SK-N-SH (cell line): ENCODE data around the gene SLC25A21. TPM values are rescaled to one million over a fixed set of nuclear protein-coding genes. Genes with fewer than 3 reads are reported as not detected.

Experiments used
- CTCF ChIA-PET: fragments of 300-600, 350-600 bp; formaldehyde crosslinking; extraction: SDS; loops from one replicate; lab custom pipeline; 2021; lab: Yijun Ruan, JAX
- POLR2A ChIA-PET: fragments of 350-600 bp; sonication (Branson Sonifier 250); formaldehyde crosslinking; extraction: SDS; loops from one replicate; lab custom pipeline; 2020; ENCODE audit warnings: antibody characterized with exemption, inconsistent platforms; lab: Yijun Ruan, JAX
- DNase-seq: peaks from one replicate; pipeline ENCODE4 v3.0.0; 2012
- H2AFZ ChIP-seq: fragments of 200-600 bp; sonication (generic); 2 replicates; pipeline ENCODE4 v1.8.1; 2016; ENCODE audit warnings: antibody characterized with exemption, mild to moderate bottlenecking, low read depth
- H3F3A ChIP-seq: fragments of 200-600 bp; sonication (generic); replicated peaks from 2 replicates; pipeline ENCODE3; 2016; ENCODE audit warnings: antibody characterized with exemption, mild to moderate bottlenecking; ENCODE audit not compliant: insufficient read depth
- H3K27ac ChIP-seq, 2 experiments: fragments of 200-500 bp in 1 of 2; fragments of 200-600 bp in 1 of 2; sonication (Bioruptor generic) in 1 of 2; sonication (generic), shearing (Covaris generic) in 1 of 2; 2 replicates each; pipeline versions ENCODE4 v1.5.1 to v1.6.1; 2014 to 2016; ENCODE audit warnings: low read depth in 2 of 2, inconsistent platforms in 1 of 2, low read length in 1 of 2, mild to moderate bottlenecking in 1 of 2, mixed read lengths in 1 of 2
- H3K27me3 ChIP-seq: fragments of 200-600 bp; sonication (generic), shearing (Covaris generic); 2 replicates; pipeline ENCODE4 v1.6.1; 2016; ENCODE audit warnings: mixed run types; ENCODE audit not compliant: insufficient read depth
- H3K36me3 ChIP-seq, 2 experiments: fragments of 200-500 bp in 1 of 2; fragments of 200-600 bp in 1 of 2; sonication (Bioruptor generic) in 1 of 2; sonication (generic) in 1 of 2; replicated peaks in 1 of 2; 2 replicates each; pipeline versions ENCODE3 to v1.5.1; 2014 to 2016; ENCODE audit warnings: low read length in 1 of 2, mild to moderate bottlenecking in 1 of 2; ENCODE audit not compliant: insufficient read depth in 2 of 2, control insufficient read depth in 1 of 2
- H3K4me1 ChIP-seq, 2 experiments: fragments of 200-500 bp in 1 of 2; fragments of 200-600 bp in 1 of 2; sonication (Bioruptor generic) in 1 of 2; sonication (generic), shearing (Covaris generic) in 1 of 2; 2 replicates each; pipeline versions ENCODE4 v1.5.1 to v1.6.1; 2014 to 2016; ENCODE audit warnings: low read depth in 1 of 2, low read length in 1 of 2, mixed run types in 1 of 2; ENCODE audit not compliant: insufficient read depth in 2 of 2, control insufficient read depth in 1 of 2
- H3K4me2 ChIP-seq: fragments of 200-600 bp; sonication (generic), shearing (Covaris generic); 2 replicates; pipeline ENCODE4 v1.6.1; 2017; ENCODE audit warnings: mixed run types
- H3K4me3 ChIP-seq, 2 experiments: fragments of 200-500 bp in 1 of 2; fragments of 200-600 bp in 1 of 2; sonication (Bioruptor generic) in 1 of 2; sonication (generic), shearing (Covaris generic) in 1 of 2; 2 replicates each; pipeline versions ENCODE4 v1.5.1 to v1.8.1; 2014 to 2016; ENCODE audit warnings: low read depth in 2 of 2, inconsistent platforms in 1 of 2, low read length in 1 of 2, mild to moderate bottlenecking in 1 of 2, mixed read lengths in 1 of 2, moderate library complexity in 1 of 2
- H3K79me2 ChIP-seq: fragments of 200-600 bp; sonication (generic); 2 replicates; pipeline ENCODE4 v1.8.1; 2017; ENCODE audit warnings: mild to moderate bottlenecking; ENCODE audit not compliant: insufficient read depth
- H3K9ac ChIP-seq: fragments of 200-600 bp; sonication (generic); 2 replicates; pipeline ENCODE4 v1.6.1; 2017; ENCODE audit warnings: mixed run types
- H3K9me2 ChIP-seq: fragments of 200-600 bp; sonication (generic); 2 replicates; pipeline ENCODE4 v1.6.1; 2017; ENCODE audit warnings: mixed run types
- H3K9me3 ChIP-seq: fragments of 200-600 bp; sonication (generic); 2 replicates; pipeline ENCODE4 v1.6.1; 2017; ENCODE audit warnings: mixed run types, mild to moderate bottlenecking, moderate library complexity
- H4K20me1 ChIP-seq: fragments of 200-600 bp; sonication (generic); 2 replicates; pipeline ENCODE4 v1.6.1; 2017; ENCODE audit warnings: mild to moderate bottlenecking, mixed run types; ENCODE audit not compliant: insufficient read depth
- ELF1 ChIP-seq: IDR thresholded peaks from 2 replicates; pipeline ENCODE4 v1.4.0; 2012
- MEF2A ChIP-seq: IDR thresholded peaks from 2 replicates; pipeline ENCODE4 v1.4.0; 2012; ENCODE audit warnings: low read depth, borderline replicate concordance
- MXI1 ChIP-seq: IDR thresholded peaks from 2 replicates; pipeline ENCODE4 v1.6.1; 2012; ENCODE audit warnings: mild to moderate bottlenecking, low read depth, low read length, improper control_type of control experiment
- NFIC ChIP-seq: IDR thresholded peaks from 2 replicates; pipeline ENCODE4 v1.4.0; 2012; ENCODE audit warnings: borderline replicate concordance
- NRF1 ChIP-seq: IDR thresholded peaks from 2 replicates; pipeline ENCODE4 v1.6.1; 2012; ENCODE audit warnings: low read depth, mild to moderate bottlenecking, low read length
- RAD21 ChIP-seq: IDR thresholded peaks from 2 replicates; pipeline ENCODE4 v1.6.1; 2012; ENCODE audit warnings: mild to moderate bottlenecking, low read length
- TAF1 ChIP-seq: IDR thresholded peaks from 2 replicates; pipeline ENCODE4 v1.6.1; 2012; ENCODE audit warnings: low read depth, mild to moderate bottlenecking, low read length, moderate library complexity, borderline replicate concordance
- TCF12 ChIP-seq: IDR thresholded peaks from 2 replicates; pipeline ENCODE4 v1.4.0; 2012
- WGBS: methylation state at CpG from one replicate; pipeline ENCODE4 v1.1.6; 2017; ENCODE audit warnings: low lambda C conversion rate; 5-methylcytosine and 5-hydroxymethylcytosine counted together
- polyA plus RNA-seq, 3 experiments: library from polyadenylated mRNA; depleted of rRNA; stranded (reverse); fragments of >200 nt; gene quantifications; 2 replicates each; pipeline ENCODE4 v1.2.3, GENCODE V29; 2012
- TF ChIP-seq, protein P1 (sequence below): fragments of 150-350 bp; IDR thresholded peaks from 2 replicates; pipeline ENCODE4 v1.6.1; 2016; ENCODE audit warnings: mild to moderate bottlenecking, low read depth, low read length
- TF ChIP-seq, protein P2 (sequence below): fragments of 200-600 bp; sonication (generic); IDR thresholded peaks from 2 replicates; pipeline ENCODE4 v1.6.1; 2017; ENCODE audit warnings: antibody characterized with exemption, mild to moderate bottlenecking, moderate library complexity
- TF ChIP-seq, protein P3 (sequence below): fragments of 150-350 bp; IDR thresholded peaks from 2 replicates; pipeline ENCODE4 v1.6.1; 2017; ENCODE audit warnings: antibody characterized with exemption, low read length, low read depth, borderline replicate concordance
- TF ChIP-seq, protein P4 (sequence below): IDR thresholded peaks from 2 replicates; pipeline ENCODE4 v1.6.1; 2012; ENCODE audit warnings: mild to moderate bottlenecking, low read depth, low read length, moderate library complexity

The SLC25A21 gene
- polyA plus RNA-seq, 1 of the 3 experiments (the other 2 are of a cell fraction), result not detected

- Histone ChIP-seq H3K9me3 (no peaks in the 10 kb centered on the region), H3K9ac (no peak overlapping the region), H3K36me3 (no peaks in the 10 kb centered on the region), H3K27me3 (no peaks in the 10 kb centered on the region), H3K79me2 (no peaks in the 10 kb centered on the region), H3K4me2 (no peak overlapping the region), H3F3A (no peaks in the 10 kb centered on the region), H3K9me2 (no peaks in the 10 kb centered on the region), H4K20me1 (no peaks in the 10 kb centered on the region), H3K27ac (no peak overlapping the region), H3K4me1 (no peaks in the 10 kb centered on the region; a peak in 1 of 4 replicates), H3K4me3 (no peak overlapping the region), H2AFZ (no peak overlapping the region)
- ChIA-PET CTCF (no interaction called here), POLR2A (no interaction called here)
- DNase-seq, result no peak
- TF ChIP-seq NFIC, result no peak
- no peak for TF ChIP-seq TCF12
- TF ChIP-seq, protein P1, sequence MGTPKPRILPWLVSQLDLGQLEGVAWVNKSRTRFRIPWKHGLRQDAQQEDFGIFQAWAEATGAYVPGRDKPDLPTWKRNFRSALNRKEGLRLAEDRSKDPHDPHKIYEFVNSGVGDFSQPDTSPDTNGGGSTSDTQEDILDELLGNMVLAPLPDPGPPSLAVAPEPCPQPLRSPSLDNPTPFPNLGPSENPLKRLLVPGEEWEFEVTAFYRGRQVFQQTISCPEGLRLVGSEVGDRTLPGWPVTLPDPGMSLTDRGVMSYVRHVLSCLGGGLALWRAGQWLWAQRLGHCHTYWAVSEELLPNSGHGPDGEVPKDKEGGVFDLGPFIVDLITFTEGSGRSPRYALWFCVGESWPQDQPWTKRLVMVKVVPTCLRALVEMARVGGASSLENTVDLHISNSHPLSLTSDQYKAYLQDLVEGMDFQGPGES, result no peak
- TF ChIP-seq, protein P2, sequence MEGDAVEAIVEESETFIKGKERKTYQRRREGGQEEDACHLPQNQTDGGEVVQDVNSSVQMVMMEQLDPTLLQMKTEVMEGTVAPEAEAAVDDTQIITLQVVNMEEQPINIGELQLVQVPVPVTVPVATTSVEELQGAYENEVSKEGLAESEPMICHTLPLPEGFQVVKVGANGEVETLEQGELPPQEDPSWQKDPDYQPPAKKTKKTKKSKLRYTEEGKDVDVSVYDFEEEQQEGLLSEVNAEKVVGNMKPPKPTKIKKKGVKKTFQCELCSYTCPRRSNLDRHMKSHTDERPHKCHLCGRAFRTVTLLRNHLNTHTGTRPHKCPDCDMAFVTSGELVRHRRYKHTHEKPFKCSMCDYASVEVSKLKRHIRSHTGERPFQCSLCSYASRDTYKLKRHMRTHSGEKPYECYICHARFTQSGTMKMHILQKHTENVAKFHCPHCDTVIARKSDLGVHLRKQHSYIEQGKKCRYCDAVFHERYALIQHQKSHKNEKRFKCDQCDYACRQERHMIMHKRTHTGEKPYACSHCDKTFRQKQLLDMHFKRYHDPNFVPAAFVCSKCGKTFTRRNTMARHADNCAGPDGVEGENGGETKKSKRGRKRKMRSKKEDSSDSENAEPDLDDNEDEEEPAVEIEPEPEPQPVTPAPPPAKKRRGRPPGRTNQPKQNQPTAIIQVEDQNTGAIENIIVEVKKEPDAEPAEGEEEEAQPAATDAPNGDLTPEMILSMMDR, result no peak
- TF ChIP-seq, protein P3, sequence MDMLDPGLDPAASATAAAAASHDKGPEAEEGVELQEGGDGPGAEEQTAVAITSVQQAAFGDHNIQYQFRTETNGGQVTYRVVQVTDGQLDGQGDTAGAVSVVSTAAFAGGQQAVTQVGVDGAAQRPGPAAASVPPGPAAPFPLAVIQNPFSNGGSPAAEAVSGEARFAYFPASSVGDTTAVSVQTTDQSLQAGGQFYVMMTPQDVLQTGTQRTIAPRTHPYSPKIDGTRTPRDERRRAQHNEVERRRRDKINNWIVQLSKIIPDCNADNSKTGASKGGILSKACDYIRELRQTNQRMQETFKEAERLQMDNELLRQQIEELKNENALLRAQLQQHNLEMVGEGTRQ, result no peak
- TF ChIP-seq ELF1, result no peak
- TF ChIP-seq MEF2A, result no peak
- no peak for TF ChIP-seq NRF1
- TF ChIP-seq TAF1, result no peak
- TF ChIP-seq MXI1, result no peak
- TF ChIP-seq, protein P4, sequence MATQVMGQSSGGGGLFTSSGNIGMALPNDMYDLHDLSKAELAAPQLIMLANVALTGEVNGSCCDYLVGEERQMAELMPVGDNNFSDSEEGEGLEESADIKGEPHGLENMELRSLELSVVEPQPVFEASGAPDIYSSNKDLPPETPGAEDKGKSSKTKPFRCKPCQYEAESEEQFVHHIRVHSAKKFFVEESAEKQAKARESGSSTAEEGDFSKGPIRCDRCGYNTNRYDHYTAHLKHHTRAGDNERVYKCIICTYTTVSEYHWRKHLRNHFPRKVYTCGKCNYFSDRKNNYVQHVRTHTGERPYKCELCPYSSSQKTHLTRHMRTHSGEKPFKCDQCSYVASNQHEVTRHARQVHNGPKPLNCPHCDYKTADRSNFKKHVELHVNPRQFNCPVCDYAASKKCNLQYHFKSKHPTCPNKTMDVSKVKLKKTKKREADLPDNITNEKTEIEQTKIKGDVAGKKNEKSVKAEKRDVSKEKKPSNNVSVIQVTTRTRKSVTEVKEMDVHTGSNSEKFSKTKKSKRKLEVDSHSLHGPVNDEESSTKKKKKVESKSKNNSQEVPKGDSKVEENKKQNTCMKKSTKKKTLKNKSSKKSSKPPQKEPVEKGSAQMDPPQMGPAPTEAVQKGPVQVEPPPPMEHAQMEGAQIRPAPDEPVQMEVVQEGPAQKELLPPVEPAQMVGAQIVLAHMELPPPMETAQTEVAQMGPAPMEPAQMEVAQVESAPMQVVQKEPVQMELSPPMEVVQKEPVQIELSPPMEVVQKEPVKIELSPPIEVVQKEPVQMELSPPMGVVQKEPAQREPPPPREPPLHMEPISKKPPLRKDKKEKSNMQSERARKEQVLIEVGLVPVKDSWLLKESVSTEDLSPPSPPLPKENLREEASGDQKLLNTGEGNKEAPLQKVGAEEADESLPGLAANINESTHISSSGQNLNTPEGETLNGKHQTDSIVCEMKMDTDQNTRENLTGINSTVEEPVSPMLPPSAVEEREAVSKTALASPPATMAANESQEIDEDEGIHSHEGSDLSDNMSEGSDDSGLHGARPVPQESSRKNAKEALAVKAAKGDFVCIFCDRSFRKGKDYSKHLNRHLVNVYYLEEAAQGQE, result no peak
- no peak for TF ChIP-seq RAD21
- WGBS, result 10% methylated on average over 2 of the region's 5 CpGs
Observed at GRCh38 chr14:36848213-36848612, 324.2 kb downstream of the SLC25A21 start.
